Heart left ventricle (tissue), 13 donors: ENCODE results near the gene EVPL.

ENCODE experiments used
- POLR2A ChIP-seq, 2 donors: fragments of 450-650 bp; IDR thresholded peaks; one replicate each; pipeline ENCODE4 v1.6.1; 2017; ENCODE audit warnings: antibody characterized with exemption in 2 of 2, mild to moderate bottlenecking in 2 of 2, moderate library complexity in 2 of 2
- TF ChIP-seq, protein P1 (sequence below), 12 donors: fragments of 200-600 bp; sonication (generic) in 4 of 12; IDR thresholded peaks; one replicate each; pipeline versions ENCODE4 v1.5.0 to v1.8.0; 2018 to 2022; ENCODE audit warnings: antibody characterized with exemption in 12 of 12, mild to moderate bottlenecking in 5 of 12
- donor health status: ischemic (EF 13 %, LVEDD 7.1; RV severe dilation, severe dysfunction).
- donor health status: DM: no; HTN: yes; CAD: no.
- donor health status: DM: no; HTN: no; CAD: no.
- donor health status: ischemic (EF 25% LVEDD 6.9; RV normal size, moderate dysfunction).
- donor health status: ischemic (EF 25% LVEDD 5.7; RV mildly dilated, moderate dysfunction).
- donor health status: ischemic (EF 35%, LVEDD 5.7; RV mildly dilated, moderate dysfunction).
- donor health status: nonischemic (EF 11% LVEDD 7.7; RV severe dilation, severe dysfunction).
- donor health status: DM: yes; HTN: yes; CAD: no.
- donor health status: PGD.
- donor health status: ischemic (EF 29% LVEDD 5.4; RV normal size, mild dysfunction).
- donor health status: nonischemic (EF 23%, LVEDD 6.1; RV moderate dilation, normal function).

GRCh38 chr17:76023900-76024237, 3.2 kb downstream of the EVPL start:
- TF ChIP-seq, protein P1, sequence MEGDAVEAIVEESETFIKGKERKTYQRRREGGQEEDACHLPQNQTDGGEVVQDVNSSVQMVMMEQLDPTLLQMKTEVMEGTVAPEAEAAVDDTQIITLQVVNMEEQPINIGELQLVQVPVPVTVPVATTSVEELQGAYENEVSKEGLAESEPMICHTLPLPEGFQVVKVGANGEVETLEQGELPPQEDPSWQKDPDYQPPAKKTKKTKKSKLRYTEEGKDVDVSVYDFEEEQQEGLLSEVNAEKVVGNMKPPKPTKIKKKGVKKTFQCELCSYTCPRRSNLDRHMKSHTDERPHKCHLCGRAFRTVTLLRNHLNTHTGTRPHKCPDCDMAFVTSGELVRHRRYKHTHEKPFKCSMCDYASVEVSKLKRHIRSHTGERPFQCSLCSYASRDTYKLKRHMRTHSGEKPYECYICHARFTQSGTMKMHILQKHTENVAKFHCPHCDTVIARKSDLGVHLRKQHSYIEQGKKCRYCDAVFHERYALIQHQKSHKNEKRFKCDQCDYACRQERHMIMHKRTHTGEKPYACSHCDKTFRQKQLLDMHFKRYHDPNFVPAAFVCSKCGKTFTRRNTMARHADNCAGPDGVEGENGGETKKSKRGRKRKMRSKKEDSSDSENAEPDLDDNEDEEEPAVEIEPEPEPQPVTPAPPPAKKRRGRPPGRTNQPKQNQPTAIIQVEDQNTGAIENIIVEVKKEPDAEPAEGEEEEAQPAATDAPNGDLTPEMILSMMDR (IDR thresholded peaks at IDR 0.05): no peak
- no peak for TF ChIP-seq POLR2A (IDR thresholded peaks at IDR 0.05)
